GM23338 (cell line): ENCODE data around the gene RAN. TPM values are rescaled to one million over a fixed set of nuclear protein-coding genes. Genes with fewer than 3 reads are reported as not detected.

Source experiments
- ATAC-seq: fragments of 200-7000 bp; cut with Tn5 transposase; 3 replicates; pipeline ENCODE4 v1.9.1; 2020
- DNase-seq: peaks from one replicate; pipeline ENCODE4 v3.0.0-alpha.2; 2015; ENCODE audit warnings: low spot score
- H2AFZ ChIP-seq: fragments of 200-600 bp; sonication (generic); 2 replicates; pipeline ENCODE4 v1.8.0; 2016; ENCODE audit warnings: antibody characterized with exemption, mild to moderate bottlenecking, moderate library complexity
- H3F3A ChIP-seq: fragments of 200-600 bp; sonication (generic); replicated peaks from 2 replicates; pipeline ENCODE4 v1.8.0; 2017; ENCODE audit warnings: antibody characterized with exemption, mixed run types, low read depth
- H3K27ac ChIP-seq: fragments of 200-600 bp; sonication (generic); 2 replicates; pipeline ENCODE4 v1.6.1; 2016; ENCODE audit warnings: low read depth
- H3K27me3 ChIP-seq: fragments of 200-600 bp; sonication (generic); 2 replicates; pipeline ENCODE4 v1.8.0; 2016; ENCODE audit warnings: mild to moderate bottlenecking, mixed run types, moderate library complexity; ENCODE audit not compliant: insufficient read depth
- H3K36me3 ChIP-seq: fragments of 200-600 bp; sonication (generic); 2 replicates; pipeline ENCODE4 v1.8.0; 2016; ENCODE audit warnings: mild to moderate bottlenecking; ENCODE audit not compliant: insufficient read depth
- H3K4me1 ChIP-seq: fragments of 200-600 bp; sonication (generic); 2 replicates; pipeline ENCODE4 v1.8.0; 2016; ENCODE audit warnings: mild to moderate bottlenecking, moderate library complexity; ENCODE audit not compliant: insufficient read depth
- H3K4me2 ChIP-seq: fragments of 200-600 bp; sonication (generic); 2 replicates; pipeline ENCODE4 v1.7.1; 2017; ENCODE audit warnings: mixed run types
- H3K4me3 ChIP-seq: fragments of 200-600 bp; sonication (generic); 2 replicates; pipeline ENCODE4 v1.6.1; 2016; ENCODE audit warnings: mixed run types
- H3K79me2 ChIP-seq: fragments of 200-600 bp; sonication (generic); replicated peaks from 2 replicates; pipeline ENCODE4 v1.8.0; 2017; ENCODE audit warnings: mild to moderate bottlenecking; ENCODE audit not compliant: insufficient read depth
- H3K9me2 ChIP-seq: fragments of 200-600 bp; sonication (generic); 2 replicates; pipeline ENCODE4 v1.8.0; 2017; ENCODE audit not compliant: insufficient read depth
- H4K20me1 ChIP-seq: fragments of 200-600 bp; sonication (generic); replicated peaks from 2 replicates; pipeline ENCODE4 v1.8.0; 2017; ENCODE audit warnings: mild to moderate bottlenecking; ENCODE audit not compliant: insufficient read depth
- H3K27ac Mint-ChIP-seq: 2 replicates; pipeline ENCODE4 v1.8.0; 2020; ENCODE audit warnings: inconsistent platforms, mild to moderate bottlenecking, moderate library complexity, mixed read lengths
- H3K27me3 Mint-ChIP-seq: 3 replicates; pipeline ENCODE4 v1.8.0; 2022; ENCODE audit warnings: low read depth, mild to moderate bottlenecking, moderate library complexity, mixed read lengths, inconsistent platforms; ENCODE audit not compliant: insufficient read depth, poor library complexity
- H3K36me3 Mint-ChIP-seq: 3 replicates; pipeline ENCODE4 v1.8.0; 2021; ENCODE audit warnings: low read depth, mild to moderate bottlenecking, inconsistent platforms, moderate library complexity, mixed read lengths
- H3K4me1 Mint-ChIP-seq: 3 replicates; pipeline ENCODE4 v1.8.0; 2020; ENCODE audit warnings: mild to moderate bottlenecking, inconsistent platforms, mixed read lengths
- H3K4me3 Mint-ChIP-seq: 3 replicates; pipeline ENCODE4 v1.8.0; 2021; ENCODE audit warnings: moderate library complexity, mild to moderate bottlenecking, inconsistent platforms, mixed read lengths
- H3K9me3 Mint-ChIP-seq: 3 replicates; pipeline ENCODE4 v1.8.0; 2020; ENCODE audit warnings: moderate library complexity, mild to moderate bottlenecking, inconsistent platforms, mixed read lengths
- EZH2 ChIP-seq: fragments of 200-600 bp; sonication (generic); IDR thresholded peaks from one replicate; pipeline ENCODE4 v1.8.0; 2017; ENCODE audit warnings: antibody characterized with exemption, mild to moderate bottlenecking, low read depth; ENCODE audit not compliant: unreplicated experiment
- EZH2phosphoT487 ChIP-seq: fragments of 200-600 bp; sonication (generic); IDR thresholded peaks from one replicate; pipeline ENCODE4 v1.8.1; 2018; ENCODE audit warnings: antibody characterized with exemption; ENCODE audit not compliant: unreplicated experiment
- NANOG ChIP-seq: IDR thresholded peaks from 2 replicates; pipeline ENCODE4 v1.6.1; 2016; ENCODE audit warnings: antibody characterized with exemption, borderline replicate concordance
- POLR2AphosphoS5 ChIP-seq: IDR thresholded peaks from 2 replicates; pipeline ENCODE4 v1.6.1; 2016; ENCODE audit warnings: antibody characterized with exemption, low read depth
- STAT1 ChIP-seq: IDR thresholded peaks from one replicate; pipeline ENCODE4 v1.6.1; 2016; ENCODE audit warnings: antibody characterized with exemption; ENCODE audit not compliant: unreplicated experiment
- ZNF114 ChIP-seq: fragments of 250-450 bp; sonication (Bioruptor Pico); IDR thresholded peaks from 2 replicates; pipeline ENCODE4 v1.5.0; 2020; ENCODE audit warnings: mild to moderate bottlenecking, moderate library complexity
- polyA plus RNA-seq: library from polyadenylated mRNA; unstranded; fragments of >200 nt; fragmentation: Nextera tagmentation; extraction: Ambion mirVana; gene quantifications from 2 replicates; pipeline ENCODE4 v1.2.1, GENCODE V29; 2016
- total RNA-seq: library from RNA; depleted of rRNA; stranded (reverse); fragments of >200 nt; shearing (Covaris generic); gene quantifications from 2 replicates; pipeline ENCODE4 v1.2.3, GENCODE V29; 2014
- TF ChIP-seq, protein P1 (sequence below): fragments of 250-450 bp; sonication (Bioruptor Pico); IDR thresholded peaks from 2 replicates; pipeline ENCODE4 v1.5.0; 2020; ENCODE audit warnings: mild to moderate bottlenecking, moderate library complexity
- TF ChIP-seq, protein P2 (sequence below): IDR thresholded peaks from 2 replicates; pipeline ENCODE4 v1.6.1; 2016; ENCODE audit warnings: antibody characterized with exemption

RAN gene
- total and polyA plus RNA-seq, 2 experiments from 2014 or later: 976 to 2,289 TPM

DNA sequence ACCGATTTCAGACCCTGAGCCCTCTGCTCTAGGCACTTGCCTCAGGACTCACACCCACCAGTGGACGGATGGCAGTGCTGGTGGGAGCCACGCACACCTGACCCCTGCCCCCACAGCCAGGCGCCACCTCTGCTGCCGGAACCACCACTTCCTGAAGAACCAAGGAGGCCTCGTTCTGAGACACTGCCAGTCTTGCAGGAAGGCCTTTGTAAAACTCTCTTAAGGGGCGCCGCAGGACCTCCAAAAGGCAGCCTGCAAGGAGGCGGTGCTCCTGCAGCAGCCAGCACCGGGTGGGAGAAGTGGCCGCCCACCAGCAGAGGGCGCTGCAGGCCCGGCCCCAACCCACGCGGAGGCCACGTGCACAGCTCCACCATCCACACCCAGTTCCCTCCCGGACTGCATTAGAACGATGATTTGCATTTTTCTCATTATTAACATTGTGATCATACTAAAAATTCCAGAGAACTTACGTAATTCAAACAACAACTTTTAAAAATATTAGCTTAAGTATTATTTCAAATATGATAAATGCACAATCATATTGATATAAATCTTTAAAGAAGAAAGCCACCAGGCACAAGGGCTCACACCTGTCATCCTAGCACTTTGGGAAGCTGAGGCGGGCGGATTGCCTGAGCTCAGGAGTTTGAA lies 45.6 kb upstream of the RAN start (continued):
- TF ChIP-seq, protein P1, sequence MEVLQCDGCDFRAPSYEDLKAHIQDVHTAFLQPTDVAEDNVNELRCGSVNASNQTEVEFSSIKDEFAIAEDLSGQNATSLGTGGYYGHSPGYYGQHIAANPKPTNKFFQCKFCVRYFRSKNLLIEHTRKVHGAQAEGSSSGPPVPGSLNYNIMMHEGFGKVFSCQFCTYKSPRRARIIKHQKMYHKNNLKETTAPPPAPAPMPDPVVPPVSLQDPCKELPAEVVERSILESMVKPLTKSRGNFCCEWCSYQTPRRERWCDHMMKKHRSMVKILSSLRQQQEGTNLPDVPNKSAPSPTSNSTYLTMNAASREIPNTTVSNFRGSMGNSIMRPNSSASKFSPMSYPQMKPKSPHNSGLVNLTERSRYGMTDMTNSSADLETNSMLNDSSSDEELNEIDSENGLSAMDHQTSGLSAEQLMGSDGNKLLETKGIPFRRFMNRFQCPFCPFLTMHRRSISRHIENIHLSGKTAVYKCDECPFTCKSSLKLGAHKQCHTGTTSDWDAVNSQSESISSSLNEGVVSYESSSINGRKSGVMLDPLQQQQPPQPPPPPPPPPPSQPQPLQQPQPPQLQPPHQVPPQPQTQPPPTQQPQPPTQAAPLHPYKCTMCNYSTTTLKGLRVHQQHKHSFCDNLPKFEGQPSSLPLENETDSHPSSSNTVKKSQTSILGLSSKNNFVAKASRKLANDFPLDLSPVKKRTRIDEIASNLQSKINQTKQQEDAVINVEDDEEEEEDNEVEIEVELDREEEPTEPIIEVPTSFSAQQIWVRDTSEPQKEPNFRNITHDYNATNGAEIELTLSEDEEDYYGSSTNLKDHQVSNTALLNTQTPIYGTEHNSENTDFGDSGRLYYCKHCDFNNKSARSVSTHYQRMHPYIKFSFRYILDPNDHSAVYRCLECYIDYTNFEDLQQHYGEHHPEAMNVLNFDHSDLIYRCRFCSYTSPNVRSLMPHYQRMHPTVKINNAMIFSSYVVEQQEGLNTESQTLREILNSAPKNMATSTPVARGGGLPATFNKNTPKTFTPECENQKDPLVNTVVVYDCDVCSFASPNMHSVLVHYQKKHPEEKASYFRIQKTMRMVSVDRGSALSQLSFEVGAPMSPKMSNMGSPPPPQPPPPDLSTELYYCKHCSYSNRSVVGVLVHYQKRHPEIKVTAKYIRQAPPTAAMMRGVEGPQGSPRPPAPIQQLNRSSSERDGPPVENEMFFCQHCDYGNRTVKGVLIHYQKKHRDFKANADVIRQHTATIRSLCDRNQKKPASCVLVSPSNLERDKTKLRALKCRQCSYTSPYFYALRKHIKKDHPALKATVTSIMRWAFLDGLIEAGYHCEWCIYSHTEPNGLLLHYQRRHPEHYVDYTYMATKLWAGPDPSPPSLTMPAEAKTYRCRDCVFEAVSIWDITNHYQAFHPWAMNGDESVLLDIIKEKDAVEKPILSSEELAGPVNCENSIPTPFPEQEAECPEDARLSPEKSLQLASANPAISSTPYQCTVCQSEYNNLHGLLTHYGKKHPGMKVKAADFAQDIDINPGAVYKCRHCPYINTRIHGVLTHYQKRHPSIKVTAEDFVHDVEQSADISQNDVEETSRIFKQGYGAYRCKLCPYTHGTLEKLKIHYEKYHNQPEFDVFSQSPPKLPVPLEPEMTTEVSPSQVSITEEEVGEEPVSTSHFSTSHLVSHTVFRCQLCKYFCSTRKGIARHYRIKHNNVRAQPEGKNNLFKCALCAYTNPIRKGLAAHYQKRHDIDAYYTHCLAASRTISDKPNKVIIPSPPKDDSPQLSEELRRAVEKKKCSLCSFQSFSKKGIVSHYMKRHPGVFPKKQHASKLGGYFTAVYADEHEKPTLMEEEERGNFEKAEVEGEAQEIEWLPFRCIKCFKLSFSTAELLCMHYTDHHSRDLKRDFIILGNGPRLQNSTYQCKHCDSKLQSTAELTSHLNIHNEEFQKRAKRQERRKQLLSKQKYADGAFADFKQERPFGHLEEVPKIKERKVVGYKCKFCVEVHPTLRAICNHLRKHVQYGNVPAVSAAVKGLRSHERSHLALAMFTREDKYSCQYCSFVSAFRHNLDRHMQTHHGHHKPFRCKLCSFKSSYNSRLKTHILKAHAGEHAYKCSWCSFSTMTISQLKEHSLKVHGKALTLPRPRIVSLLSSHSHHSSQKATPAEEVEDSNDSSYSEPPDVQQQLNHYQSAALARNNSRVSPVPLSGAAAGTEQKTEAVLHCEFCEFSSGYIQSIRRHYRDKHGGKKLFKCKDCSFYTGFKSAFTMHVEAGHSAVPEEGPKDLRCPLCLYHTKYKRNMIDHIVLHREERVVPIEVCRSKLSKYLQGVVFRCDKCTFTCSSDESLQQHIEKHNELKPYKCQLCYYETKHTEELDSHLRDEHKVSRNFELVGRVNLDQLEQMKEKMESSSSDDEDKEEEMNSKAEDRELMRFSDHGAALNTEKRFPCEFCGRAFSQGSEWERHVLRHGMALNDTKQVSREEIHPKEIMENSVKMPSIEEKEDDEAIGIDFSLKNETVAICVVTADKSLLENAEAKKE: no peak

DNA sequence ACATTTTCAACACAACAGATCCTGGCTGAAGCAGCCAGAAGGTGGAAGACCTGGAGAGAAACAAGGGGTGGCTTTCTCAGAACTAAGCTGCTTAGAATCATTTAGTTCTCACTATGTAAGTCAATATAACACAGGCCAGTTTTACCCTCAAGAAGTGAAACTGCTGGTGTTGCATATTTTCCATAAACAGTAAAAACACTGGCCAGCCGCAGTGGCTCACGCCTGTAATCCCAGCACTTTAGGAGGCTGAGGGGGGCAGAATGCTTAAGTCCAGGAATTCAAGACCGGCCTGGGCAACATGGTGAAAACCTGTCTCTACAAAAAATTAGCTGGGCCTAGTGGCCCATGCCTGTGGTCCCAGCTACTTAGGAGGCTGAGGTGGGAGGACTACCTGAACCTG lies 44.4 kb upstream of the RAN start:
- no peak overlapping the region for H3K4me2 ChIP-seq
- peaks cover 5% of the 10 kb centered on the region for H3K36me3 ChIP-seq
- Mint-ChIP-seq H3K4me1 (peaks cover 34% of the 10 kb centered on the region), H3K36me3 (peaks cover 17% of the 10 kb centered on the region), H3K4me3 (no peak overlapping the region), H3K27me3 (peaks cover 9% of the 10 kb centered on the region), H3K27ac (no peak overlapping the region), H3K9me3 (peaks cover 4% of the 10 kb centered on the region; the same call in 2 of the 3 replicates)
- DNase-seq (no peak), ATAC-seq (no peak)
- H3F3A ChIP-seq: 0 out of 2 replicates have a peak, but pooled peaks cover 7% of the 10 kb centered on the region
- H3K4me3 ChIP-seq: no peak overlapping the region
- H3K9me2 ChIP-seq: no peaks in the 10 kb centered on the region
- peaks cover 22% of the 10 kb centered on the region for H3K79me2 ChIP-seq
- no peaks in the 10 kb centered on the region for H4K20me1 ChIP-seq
- no peaks in the 10 kb centered on the region for H3K27me3 ChIP-seq
- H2AFZ ChIP-seq: no peak overlapping the region
- H3K27ac ChIP-seq: peak overlapping the region; percentile 73; the same call in 1 of the 2 replicates
- peaks cover 25% of the 10 kb centered on the region for H3K4me1 ChIP-seq
- TF ChIP-seq ZNF114 (CRISPR knock-in tag) (no peak), EZH2phosphoT487 (no peak), EZH2 (no peak), POLR2AphosphoS5 (no peak), NANOG (no peak), STAT1 (no peak)
- TF ChIP-seq, protein P2, sequence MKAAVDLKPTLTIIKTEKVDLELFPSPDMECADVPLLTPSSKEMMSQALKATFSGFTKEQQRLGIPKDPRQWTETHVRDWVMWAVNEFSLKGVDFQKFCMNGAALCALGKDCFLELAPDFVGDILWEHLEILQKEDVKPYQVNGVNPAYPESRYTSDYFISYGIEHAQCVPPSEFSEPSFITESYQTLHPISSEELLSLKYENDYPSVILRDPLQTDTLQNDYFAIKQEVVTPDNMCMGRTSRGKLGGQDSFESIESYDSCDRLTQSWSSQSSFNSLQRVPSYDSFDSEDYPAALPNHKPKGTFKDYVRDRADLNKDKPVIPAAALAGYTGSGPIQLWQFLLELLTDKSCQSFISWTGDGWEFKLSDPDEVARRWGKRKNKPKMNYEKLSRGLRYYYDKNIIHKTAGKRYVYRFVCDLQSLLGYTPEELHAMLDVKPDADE: no peak
- TF ChIP-seq, protein P1: no peak
